Activated effector memory CD4-positive, alpha-beta T cell treated with Interleukin-2 at 50 U/mL for 16 hours (primary cell): ENCODE measurements around the gene TDRD7.

Source experiments
- DNase-seq: peaks from one replicate; pipeline ENCODE4 v3.0.0-alpha.2; 2020

TDRD7 gene, protein sequence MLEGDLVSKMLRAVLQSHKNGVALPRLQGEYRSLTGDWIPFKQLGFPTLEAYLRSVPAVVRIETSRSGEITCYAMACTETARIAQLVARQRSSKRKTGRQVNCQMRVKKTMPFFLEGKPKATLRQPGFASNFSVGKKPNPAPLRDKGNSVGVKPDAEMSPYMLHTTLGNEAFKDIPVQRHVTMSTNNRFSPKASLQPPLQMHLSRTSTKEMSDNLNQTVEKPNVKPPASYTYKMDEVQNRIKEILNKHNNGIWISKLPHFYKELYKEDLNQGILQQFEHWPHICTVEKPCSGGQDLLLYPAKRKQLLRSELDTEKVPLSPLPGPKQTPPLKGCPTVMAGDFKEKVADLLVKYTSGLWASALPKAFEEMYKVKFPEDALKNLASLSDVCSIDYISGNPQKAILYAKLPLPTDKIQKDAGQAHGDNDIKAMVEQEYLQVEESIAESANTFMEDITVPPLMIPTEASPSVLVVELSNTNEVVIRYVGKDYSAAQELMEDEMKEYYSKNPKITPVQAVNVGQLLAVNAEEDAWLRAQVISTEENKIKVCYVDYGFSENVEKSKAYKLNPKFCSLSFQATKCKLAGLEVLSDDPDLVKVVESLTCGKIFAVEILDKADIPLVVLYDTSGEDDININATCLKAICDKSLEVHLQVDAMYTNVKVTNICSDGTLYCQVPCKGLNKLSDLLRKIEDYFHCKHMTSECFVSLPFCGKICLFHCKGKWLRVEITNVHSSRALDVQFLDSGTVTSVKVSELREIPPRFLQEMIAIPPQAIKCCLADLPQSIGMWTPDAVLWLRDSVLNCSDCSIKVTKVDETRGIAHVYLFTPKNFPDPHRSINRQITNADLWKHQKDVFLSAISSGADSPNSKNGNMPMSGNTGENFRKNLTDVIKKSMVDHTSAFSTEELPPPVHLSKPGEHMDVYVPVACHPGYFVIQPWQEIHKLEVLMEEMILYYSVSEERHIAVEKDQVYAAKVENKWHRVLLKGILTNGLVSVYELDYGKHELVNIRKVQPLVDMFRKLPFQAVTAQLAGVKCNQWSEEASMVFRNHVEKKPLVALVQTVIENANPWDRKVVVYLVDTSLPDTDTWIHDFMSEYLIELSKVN

DNA sequence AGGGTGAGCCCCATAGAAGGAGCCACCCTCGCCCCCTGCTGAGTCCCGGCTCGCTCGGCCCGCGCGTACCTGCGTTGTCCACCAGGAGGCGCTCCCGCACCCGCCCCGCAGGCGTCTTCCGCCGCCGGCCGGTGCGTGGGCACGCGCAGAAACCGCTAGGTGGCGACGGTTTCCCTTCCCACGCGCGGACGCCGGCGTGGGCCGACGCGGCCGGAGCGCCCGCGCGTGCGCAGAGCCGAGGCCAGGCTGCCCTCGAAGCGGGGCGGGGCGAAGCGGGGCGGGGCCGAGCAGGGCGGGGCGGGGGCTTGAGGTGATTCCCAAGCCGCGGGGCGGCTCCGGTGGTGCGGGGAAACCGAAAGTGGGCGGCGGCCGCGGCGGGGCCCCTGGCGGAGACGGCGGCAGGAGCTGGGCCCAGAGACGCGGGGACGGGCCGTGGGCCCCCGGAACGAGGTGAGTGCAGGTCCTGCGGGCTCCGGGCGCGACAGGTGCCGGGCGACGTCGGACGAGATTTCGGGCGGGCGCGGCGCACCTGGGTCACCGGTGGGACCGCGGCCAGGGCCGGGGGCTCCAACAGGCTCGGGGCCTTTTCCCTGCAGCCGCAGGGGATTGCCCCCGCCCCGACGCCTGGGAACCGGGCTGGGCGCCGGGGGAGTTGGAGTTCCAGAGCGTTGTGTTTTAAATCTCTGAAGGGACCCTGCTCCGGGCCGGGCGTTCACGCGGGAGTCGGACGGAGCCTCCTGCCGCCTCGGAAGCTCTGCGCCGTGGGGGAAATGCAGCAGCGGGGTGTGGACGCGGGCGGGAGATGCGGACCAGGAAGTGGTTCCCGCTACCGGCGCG, at the start of gene TDRD7:
Gene TDRD7 (plus strand): TSS at position 308 of the 837 bp plus-strand sequence. CDS start 16,370 bp downstream, outside the sequence.
- peak; percentile 90 for DNase-seq

GRCh38 chr9:97362777-97363545, 48.9 kb upstream of the TDRD7 start:
- DNase-seq = no peak

DNA sequence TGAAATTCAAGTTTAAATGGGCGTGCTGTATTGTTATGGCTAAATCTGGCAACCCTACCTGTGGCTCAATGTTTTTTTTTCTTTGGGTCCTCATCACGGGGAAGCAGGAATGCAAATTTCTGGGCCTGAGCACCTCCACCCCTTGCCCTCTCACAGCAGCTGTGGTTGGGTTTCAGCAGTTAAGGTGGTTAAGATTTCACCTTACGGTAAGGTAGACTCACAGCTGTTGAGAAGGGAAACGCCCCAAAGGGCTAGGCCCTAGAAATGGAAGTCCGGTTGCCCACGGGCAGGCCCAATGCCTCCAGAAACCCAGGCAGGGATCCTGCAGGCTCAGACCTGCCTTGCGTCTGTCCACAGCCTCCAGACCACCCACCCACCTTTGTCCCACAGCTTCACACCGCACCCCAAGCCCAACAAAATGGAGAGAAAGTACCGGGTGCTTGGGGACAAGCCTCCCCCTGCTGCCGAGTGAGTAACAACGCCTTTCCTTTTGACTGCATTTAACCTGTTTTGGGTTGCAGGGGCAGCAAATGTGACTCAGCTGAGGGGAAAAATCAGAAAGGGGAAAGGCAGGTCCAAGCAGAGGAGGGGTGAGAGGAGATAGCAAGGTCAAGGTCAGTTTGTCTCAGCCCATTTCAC, 48.1 kb upstream of the TDRD7 start:
- DNase-seq = no peak

DNA sequence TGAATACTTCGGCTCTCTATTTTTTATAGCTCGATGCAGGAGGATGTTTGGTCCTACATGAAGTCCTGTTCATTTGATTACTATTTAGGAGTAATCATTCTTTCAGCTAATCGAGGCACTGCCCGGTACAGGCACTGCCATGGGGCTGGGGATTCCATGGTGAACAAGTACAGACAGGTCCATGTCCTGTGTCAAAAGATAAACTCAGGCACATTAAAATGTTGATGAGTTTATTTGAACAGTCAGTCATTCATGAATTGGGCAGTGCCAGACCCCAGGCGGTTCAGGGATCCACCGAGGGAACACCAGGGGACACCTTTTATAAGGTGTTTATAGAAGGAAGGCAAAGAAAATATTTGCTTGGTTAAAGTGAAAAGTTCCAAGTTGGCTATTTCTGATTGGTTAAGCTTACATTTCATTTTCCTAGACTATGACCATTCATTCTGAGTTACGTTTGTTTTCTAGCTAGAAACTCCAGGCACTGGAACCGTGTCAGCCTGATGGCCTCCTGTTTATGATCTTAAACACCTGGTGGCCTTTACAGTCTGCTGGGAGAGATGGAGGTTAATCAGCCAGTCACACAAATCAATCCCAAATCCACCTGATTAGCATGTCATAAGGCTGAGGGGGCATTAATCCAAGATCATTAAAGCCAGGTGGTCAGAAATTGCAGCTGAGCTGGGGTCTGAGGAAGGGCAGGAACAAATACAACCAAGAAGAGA, 47.0 kb upstream of the TDRD7 start:
- no peak for DNase-seq

GRCh38 chr9:97365634-97366033, 46.3 kb upstream of the TDRD7 start:
- DNase-seq = no peak

DNA sequence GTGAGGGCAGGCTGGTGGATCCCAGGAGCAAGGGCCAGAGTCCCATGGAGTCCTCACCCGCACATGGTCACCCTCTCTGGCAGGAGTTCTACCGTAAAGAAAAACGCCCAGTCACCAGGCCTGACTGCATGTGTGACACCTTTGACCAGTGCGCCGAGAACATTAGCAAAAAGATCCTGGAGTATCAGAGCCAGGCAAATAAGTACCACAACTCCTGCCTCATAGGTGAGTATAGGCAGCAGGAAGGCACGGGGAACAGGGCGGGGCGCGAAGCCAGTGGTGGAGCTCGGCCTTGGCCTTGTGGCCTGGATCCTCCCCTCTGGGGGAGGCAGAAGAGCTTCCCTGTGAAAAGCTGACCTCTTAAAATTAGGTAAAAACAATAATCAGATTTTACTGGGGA, 45.4 kb upstream of the TDRD7 start:
- no peak for DNase-seq

DNA sequence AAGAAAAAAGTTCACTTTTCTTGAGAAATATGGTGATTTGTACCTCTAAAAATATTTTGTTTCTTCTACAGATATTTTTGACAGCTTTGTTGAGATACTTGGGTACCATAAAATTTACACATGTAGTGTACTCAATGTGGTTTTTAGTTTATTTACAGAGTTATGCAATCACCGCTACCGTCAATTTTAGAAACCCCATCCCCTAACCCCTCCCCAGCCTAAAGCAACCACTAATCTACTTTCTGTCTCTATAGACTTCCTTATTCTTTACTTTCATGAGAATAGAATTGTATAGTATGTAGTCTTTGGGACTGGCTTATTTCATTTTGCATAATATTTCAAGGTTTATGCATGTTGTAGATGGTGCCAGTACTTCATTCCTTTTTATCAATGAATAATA, 45.0 kb upstream of the TDRD7 start:
- DNase-seq = no peak

DNA sequence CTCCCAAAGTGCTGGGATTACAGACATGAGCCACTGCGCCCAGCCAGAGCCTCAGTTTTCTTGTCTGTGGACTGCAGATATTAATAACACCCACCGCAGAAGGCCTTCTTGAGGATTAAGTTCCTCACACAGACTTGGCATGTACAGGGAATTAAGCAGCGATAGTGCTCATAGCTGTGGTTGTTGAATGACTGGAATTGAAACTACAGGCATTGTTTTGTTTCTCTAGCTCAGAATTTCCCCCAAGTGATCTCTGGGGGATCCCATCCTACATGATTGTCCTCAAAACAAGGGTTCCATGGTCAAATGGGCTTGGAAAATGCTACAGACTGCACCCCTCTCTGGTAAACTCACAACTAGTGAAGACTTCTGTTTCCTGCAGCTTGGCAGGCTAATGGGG, 44.2 kb upstream of the TDRD7 start:
- DNase-seq = no peak

- no peak for DNase-seq
Measured at GRCh38 chr9:97368964-97369363, 42.9 kb upstream of the TDRD7 start.

DNA sequence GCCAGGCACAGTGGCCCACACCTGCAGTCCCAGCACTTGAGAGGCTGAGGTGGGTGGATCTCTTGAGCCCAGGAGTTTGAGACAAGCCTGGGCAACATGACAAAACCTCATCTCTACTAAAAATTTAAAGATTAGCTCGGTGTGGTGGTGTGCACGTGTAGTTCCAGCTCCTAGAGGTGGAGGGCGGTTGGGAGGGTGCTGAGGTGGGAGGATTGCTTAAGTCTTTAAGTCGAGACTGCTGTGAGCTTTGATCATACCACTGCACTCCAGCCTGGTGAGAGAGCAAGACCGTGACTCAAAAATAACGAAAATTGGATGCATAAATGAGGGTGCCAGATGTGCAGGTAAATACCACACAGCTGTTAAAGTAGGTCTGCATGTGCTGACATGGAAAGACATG, 39.3 kb upstream of the TDRD7 start:
- no peak for DNase-seq

GRCh38 chr9:97373331-97373730, 38.6 kb upstream of the TDRD7 start:
- no peak for DNase-seq

- DNase-seq = no peak
Measured at GRCh38 chr9:97374811-97375210, 37.1 kb upstream of the TDRD7 start.

- no peak for DNase-seq
Measured at GRCh38 chr9:97376902-97377301, 35.0 kb upstream of the TDRD7 start.

GRCh38 chr9:97382099-97382718, 29.7 kb upstream of the TDRD7 start:
- no peak for DNase-seq

GRCh38 chr9:97384406-97385262, 27.3 kb upstream of the TDRD7 start:
- DNase-seq = no peak

GRCh38 chr9:97385626-97386264, 26.2 kb upstream of the TDRD7 start:
- no peak for DNase-seq

DNA sequence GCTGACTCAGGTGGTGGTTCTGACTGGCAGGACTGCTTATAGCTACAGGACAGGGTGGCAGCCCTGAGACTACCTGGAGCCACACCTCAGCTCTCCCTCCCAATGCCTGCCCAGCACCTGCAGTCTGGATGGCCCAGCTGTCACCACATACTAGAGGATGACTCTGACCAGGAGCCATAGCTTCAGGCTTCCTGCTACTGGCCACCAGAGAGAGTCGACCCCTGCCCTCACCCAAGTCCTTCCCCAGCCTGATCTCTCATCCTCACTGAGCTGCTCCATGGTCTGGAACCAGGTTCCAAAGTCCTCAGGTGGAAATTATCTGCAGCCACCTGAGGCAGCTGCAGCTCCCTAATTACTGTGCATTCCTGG, 25.6 kb upstream of the TDRD7 start:
- DNase-seq = no peak

GRCh38 chr9:97386733-97387503, 25.0 kb upstream of the TDRD7 start:
- peak; percentile 47 for DNase-seq
